Kasumi-1 (cell line): ENCODE measurements around the gene ZSWIM4.

Source experiments
- DNase-seq, 2 experiments: peaks; one replicate each; lab custom pipeline; 2025; lab: John Stamatoyannopoulos, UW

The ZSWIM4 gene

DNA sequence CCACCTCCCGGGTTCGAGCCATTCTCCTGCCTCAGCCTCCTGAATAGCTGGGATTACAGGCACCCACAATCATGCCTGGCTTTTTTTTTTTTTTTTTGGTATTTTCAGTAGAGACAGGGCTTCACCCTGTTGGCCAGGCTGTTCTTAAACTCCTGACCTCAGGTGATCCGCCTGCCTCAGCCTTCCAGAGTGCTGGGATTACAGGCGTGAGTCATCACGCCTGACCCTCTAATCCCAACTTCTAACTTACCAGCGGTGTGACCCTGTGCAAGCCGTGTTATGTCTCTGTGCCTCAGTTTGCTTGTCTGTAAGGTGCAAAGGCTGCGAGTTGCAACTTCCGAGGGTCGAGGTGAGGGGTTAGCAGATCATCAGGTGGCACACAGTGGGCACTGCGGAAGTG, 17.3 kb downstream of the ZSWIM4 start:
- no peak for DNase-seq

GRCh38 chr19:13813147-13813546, 17.9 kb downstream of the ZSWIM4 start:
- DNase-seq: no peak

- DNase-seq: no peak
Measured at GRCh38 chr19:13814550-13814949, 19.3 kb downstream of the ZSWIM4 start.

- DNase-seq: no peak
Measured at GRCh38 chr19:13817018-13817614, 21.9 kb downstream of the ZSWIM4 start.

- DNase-seq: no peak
Measured at GRCh38 chr19:13817615-13818371, 22.6 kb downstream of the ZSWIM4 start.

- DNase-seq: no peak
Measured at GRCh38 chr19:13819238-13819637, 24.0 kb downstream of the ZSWIM4 start.

DNA sequence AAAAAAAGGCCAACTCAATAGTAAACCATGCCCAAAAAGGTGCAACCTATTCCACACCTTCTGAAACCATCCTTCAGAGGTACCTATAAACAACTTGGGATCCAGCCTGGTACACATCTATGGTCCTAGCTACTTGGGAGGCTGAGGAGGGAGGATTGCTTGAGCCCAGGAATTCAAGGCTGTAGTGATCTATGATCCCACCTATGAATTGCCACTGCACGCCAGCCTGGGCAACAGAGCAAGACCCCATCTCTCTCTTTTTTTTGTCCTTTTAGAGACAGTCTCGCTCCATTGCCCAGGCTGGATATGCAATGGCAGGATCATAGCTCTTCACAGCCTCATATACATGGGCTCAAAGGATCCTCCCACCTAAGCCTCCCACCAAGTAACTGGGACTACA, 26.0 kb downstream of the ZSWIM4 start:
- no peak for DNase-seq

- no peak for DNase-seq
Measured at GRCh38 chr19:13823256-13823655, 28.0 kb downstream of the ZSWIM4 start.

DNA sequence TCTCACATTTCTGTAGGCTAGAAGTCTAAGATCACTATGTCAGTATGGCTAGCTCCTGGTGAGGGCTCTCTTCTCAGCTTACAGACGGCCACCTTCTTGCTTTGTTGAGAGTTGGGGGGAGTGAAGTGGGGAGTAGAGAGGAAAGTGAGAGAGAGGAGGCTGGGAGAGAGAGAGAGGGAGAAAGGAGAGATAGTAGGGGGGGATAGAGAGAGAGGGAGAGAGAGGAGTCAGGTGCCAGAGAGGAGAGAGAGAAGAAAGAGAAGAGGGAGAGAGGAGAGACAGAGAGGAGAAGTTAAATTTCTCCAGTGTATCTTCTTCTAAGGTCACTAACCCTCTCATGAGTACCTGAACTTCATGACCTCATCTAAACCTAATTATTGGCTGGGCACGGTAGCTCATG, 28.7 kb downstream of the ZSWIM4 start:
- DNase-seq: no peak

GRCh38 chr19:13824703-13825102, 29.5 kb downstream of the ZSWIM4 start:
- DNase-seq: no peak

DNA sequence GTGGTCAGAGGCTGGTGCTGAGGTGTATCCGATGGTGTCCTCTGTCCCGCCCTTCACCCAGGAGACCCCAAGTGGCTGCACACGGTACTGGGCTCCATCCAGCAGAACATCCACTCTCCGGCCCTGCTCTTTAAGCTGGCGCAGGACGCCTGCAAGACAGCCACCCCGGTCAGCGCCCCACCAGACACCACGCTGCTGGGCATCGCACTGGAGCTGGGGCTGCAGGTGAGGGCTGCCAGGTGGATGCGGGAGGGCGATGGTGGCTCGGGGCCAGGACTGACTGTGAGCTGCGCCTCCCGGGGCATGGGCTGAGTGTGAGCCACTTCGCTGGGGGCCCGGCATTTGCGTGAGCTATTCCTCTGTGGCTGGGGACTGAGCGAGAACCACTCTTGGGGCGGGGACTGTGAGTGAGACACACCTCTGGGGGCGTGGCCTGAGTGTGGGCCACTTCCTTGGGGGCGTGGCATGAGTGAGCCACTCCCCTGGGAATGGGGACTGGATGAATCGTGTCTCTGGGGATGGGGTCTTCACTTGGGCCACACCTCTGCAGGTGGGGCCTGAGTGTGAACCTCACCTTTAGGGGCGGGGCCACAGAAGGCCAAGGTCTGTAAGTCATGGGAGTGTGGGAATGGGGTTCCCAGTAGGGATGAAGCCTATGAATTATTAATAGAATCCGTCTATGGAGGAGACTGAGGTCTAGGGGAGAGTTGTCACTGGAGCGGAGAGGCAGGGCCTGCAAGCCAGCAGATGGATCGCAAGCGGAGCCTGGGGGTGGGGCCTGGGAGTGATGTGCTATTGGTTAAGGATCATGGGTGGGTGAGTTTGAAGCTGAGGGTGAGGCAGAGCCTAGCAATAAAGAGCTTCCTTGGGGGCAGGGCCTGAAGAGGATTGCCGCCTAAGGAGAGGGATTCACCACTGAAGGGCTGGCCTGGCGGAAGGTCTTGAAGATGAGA, 30.5 kb downstream of the ZSWIM4 start:
- no peak for DNase-seq

DNA sequence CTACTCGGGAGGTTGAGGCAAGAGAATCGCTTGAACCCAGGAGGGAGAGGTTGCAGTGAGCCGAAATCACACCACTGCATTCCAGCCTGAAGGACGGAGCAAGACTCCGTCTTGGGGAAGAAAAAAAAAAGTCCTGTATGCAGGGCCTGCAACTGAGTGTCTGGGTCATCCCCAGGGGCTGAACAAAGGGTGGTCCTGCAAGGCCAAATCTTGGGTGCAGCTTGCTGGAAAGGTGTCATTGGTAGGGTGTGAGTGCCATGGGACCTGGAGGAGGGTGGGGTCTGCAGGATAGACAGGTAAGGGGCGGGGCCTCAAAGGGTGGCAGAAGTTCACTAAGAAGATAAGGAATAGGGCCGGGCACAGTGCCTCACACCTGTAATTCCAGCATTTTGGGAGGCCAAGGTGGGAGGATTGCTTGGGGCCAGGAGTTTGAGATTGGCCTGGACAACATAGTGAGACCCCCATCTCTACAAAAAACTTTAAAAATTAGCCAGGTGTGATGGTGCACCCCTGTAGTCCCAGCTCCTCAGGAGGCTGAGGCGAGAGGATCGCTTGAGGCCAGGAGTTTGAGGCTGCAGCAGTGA, 31.5 kb downstream of the ZSWIM4 start:
- no peak for DNase-seq

DNA sequence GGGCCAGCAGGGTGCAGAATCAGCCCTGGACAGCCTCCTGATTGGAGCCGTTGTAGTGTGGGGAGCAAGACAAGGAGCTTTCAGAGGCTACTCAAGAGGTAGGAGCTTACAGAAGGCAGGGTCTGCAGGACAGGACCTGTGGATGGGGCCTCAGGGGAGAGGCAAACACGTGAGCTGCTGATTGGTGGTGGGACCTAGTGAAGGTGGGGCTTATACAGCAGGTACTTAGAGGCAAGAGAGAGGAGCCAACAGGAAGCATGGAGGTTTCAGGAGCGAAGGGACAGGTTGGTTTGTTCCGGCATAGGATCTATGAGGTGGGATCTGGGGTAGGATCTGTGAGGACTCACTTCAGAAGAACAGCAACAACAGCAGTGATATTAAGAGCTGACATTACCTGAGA, 32.4 kb downstream of the ZSWIM4 start:
- no peak for DNase-seq

- no peak for DNase-seq
Measured at GRCh38 chr19:13830114-13830740, 35.0 kb downstream of the ZSWIM4 start.

DNA sequence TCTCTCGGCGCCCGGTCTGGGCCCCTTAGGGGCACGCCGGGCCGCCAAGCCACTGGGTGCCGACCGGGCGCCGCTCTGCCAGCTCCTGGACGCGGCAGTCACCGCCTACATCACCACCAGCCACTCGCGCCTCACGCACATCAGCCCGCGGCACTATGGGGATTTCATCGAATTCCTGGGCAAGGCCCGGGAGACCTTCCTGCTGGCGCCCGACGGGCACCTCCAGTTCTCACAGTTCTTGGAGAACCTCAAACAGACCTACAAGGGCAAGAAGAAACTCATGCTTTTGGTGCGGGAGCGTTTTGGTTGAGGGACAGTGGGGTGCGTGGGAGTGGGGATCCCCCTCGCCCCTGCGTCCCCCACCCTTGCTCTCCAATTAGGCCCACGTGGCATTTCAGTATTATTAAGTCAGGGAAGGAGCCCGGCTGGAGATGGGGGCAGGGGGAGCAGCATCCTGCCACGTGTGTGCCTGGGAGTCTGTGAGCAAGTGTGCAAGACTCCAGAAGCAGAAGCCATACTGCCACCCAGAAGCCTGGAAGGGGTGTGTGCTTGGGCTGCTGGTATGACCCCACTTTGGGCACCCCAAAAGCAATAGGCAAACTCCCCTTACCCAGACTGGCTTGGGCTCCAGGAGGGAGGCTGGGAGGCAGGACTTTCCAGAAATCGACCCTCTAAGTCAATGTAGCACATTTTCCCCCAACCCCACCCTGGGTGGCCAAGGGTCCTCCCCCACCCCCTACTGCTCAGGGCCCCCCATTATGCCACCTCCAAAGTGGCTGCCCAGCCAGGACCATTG, 35.7 kb downstream of the ZSWIM4 start:
- no peak for DNase-seq

- no peak for DNase-seq
Measured at GRCh38 chr19:13831537-13832467, 36.6 kb downstream of the ZSWIM4 start.

- no peak for DNase-seq
Measured at GRCh38 chr19:13833330-13834243, 38.3 kb downstream of the ZSWIM4 start.

GRCh38 chr19:13834244-13835069, 39.2 kb downstream of the ZSWIM4 start:
- no peak for DNase-seq
